NOMO-1 treated with DMSO at 0.1 percent for 48 hours (cell line): Measurements from ENCODE around the gene PDE4D.

Experiments used
- DNase-seq: peaks from one replicate; lab custom pipeline; 2025; ENCODE audit not compliant: unreplicated experiment; lab: John Stamatoyannopoulos, UW

The PDE4D gene

DNA sequence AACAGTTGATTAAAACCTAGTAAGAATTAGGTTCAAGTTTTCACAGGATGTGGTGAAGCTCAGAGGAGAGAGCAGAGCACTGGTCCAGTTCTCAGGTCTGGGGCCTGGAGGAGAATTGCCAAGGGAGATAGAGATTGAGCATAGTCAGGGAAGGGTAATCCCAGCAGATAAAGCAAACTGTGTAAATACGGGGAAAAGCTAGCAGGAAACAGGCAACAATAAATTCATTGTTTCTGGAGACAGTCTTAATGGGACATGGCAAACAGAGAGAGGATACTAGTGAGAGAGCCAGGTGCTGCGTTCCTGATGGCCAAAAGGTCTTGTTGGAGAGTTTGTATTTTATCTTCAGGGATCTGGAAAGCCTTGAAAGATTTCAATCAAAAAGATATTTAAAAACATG lies 333.0 kb downstream of the PDE4D start:
- DNase-seq: no peak

DNA sequence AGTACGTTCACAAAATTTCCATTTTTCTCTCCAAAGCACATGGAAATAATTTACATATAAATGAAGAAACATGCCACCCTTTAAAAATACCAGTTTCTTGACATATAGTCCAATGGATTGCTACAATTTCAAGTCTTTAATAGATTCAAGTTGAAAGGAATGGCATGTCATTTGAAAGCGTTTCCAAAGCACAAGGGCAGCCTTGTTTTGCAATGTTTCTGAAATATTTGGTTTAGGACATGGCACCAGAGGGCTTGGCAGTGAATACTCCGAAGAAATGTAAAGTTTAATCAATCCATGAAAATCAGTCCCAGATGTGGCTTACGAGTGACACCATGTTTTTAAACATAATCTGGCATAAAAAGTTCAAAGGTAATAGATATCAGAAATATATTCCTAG lies 333.7 kb downstream of the PDE4D start:
- DNase-seq: no peak

DNA sequence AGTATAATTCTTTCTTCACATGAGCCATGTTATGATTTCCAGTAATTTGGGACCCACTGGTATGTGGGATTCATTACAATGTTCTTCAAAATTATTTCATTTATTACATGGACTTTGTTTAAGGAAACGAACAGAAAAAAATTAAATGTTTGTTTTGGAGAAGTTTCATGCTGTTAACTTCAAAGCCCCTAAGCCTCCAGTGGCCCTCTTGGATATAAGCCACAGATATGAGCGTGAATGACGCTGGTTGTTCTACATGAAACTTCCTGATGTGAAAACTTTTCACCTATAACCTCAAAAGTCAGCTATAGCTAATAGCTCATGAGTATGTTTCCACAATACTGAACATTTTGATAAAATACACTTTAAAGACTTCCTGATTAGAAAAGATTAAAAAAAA lies 334.2 kb downstream of the PDE4D start:
- DNase-seq: no peak

DNA sequence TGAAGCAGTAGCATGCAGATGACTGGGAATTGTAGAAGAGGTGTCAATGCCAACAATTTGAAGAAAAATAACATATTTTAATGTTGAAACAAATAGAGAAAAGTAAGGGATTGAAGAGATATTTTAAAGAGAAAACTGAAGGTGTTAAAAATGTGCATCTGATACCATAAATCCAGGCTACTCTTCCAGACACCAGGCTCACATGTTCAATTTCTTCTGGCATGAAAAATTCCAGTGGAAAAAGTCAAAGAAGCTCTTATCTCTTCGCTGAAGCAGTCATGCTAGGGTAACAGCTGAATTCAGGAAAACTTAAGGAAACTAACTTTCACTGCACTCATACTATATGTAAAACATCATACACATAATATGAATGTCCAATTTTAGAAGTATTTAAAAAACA lies 335.0 kb downstream of the PDE4D start:
- no peak for DNase-seq

DNA sequence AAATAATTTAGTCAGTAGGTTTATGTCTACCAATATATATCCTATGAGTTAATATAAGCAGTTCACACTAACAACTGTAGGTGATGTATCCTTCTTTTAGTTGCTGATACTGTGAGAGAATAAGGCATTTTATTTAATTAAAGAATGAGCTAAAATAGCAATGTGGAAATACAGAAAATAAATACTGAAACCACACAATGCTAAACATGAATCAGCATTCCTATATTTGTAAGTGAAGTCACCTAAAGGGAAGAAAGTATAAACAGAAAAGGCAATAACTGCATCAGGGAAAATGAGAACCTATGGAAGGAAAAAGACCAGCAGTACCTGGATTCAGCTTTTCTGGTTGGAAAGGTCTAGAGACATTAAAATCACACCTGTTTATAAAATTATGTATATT lies 336.0 kb downstream of the PDE4D start:
- DNase-seq: no peak

DNA sequence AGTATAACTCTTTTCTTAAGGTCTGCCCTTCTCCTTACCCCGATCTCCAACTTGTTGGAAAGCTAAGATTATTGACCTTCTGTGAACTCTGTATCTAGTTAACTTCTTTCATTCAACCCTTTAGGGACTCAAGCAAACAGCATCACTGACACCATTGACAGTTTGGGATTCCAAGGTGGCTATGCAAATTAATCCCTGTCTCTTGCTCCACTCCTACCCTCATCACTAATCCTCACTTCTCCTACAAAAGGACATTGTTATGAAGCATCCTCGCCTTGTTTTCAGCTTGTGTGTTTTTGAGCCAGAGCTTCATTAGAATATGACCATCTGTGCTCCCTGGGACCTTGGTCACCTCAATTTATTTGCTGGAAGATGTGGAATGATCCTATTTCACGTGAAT lies 337.9 kb downstream of the PDE4D start:
- DNase-seq: no peak

DNA sequence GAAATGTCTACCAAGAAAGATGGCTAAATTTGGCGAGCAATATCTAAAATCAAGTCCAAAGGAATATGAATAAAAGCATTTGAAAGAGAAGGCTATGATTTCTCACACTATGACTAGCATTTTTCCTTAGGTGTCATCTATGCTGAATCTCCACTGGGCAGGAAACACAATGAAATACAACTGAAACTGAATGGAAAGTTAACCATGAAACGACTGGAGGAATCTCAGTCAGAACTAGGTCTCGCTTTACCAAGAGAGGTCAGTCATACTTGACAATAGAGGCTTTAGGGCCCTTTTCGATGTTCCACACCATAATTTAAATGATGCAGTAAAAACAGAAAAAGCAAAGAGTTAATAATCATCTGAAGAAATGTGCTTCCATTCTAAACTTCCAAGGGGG lies 339.0 kb downstream of the PDE4D start:
- no peak for DNase-seq

DNA sequence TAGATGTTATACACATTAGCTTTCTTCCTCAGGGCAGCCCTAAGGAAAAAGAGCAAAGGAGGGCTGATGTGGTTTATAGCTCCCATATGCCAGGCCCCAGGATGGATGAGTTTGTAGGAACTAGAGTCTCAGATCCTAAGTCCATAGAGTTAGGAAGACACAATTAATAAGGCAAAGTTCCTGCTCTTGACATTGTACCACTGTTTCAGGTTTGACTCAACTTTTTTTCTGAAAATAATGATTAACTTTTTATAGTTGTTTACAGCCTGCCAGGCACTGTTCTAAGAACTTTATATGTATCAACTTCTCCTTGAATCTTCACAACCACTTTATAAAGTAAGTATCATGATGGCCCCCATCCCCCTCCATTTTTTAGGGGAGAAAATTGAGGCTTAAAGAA lies 339.5 kb downstream of the PDE4D start:
- DNase-seq: no peak

DNA sequence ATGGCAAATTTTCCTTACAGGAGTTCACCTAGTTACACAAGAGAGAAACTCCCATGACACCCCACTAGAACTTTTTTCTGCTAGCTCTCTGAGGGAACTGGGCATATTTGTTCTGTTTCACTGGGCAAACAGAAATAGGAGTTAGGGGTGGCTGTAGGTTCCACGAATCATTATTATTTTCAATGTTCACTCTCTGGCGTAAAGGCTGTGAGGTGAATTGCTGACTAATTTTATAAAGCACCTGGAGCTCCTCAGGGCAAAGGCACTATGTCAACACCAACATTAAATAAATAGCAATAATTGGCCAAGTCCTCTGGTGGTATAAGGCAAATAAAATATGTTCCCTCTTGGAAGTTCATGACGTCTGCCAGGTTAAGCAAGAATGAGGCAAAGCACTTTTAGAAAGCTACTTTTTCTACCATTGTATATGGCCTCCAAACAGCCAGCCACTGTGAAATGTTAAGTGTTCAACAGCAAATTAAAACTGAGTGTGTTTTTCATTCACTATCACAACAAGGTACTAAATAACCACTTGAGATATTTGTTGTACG lies 344.6 kb downstream of the PDE4D start:
- no peak for DNase-seq

DNA sequence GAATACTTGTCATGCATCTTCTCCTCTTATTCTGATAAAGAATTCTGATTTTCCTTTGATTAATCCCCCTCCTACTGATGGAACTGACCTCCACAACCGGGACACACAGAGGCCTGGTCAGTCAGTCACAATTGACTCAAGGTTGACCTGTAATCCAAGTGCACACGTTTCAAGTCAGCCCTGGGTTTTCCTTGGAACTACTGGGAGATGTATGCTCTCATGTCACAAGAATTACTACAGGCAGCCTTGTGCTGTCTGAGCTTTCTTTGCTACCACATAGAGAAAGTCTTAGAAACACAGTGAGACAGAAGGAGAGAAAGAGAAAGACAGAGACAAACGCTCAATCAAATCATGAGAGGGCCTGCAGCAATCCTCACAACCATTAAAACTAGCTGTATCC lies 345.8 kb downstream of the PDE4D start:
- DNase-seq: no peak

DNA sequence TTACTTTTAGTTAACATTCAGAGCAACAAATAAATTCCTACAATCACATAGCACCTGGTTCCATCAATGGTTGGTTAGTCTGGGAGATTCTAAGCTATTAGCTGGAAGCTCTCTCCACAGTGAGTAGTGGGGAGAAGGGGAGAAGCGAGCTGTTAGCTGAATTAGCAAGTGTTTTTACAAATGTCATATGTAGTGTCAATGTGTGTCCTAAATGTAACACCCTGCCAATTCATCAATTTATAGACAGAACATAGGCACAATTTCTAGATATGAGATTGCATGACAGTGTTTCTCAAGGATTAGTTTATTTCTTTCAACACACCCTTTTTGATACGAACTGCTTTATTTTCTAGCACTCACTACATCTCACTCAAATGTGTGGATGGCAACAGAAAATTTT lies 349.0 kb downstream of the PDE4D start:
- no peak for DNase-seq

DNA sequence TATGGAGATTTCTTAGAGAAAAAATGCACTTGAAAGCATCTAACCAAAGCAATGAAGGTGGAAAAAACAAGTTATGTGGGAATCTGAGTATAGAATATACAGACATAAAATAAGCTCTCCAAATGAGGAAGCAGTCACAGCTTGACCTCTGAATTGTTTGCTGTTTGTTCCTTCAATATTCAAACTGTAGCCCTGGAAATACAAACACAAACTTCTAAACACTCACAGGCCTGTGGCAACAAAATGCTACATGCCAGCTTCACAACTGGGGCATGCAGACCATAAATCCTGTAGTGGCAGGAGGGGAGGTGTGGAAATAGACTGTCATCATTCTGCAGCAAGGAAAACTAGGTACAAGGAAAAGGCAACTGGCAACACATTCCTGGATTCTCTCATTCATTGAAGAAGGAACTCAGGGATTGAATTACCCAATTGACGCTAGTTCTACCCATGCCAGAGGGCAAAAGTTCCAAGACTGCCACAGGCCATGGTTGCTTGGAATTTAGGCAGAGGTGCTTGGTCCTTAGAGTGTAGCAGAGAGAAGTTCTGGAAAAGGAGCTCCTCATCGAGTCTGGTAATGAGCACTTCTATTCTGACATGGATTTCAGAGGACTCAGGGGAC lies 349.6 kb downstream of the PDE4D start:
- DNase-seq: no peak

DNA sequence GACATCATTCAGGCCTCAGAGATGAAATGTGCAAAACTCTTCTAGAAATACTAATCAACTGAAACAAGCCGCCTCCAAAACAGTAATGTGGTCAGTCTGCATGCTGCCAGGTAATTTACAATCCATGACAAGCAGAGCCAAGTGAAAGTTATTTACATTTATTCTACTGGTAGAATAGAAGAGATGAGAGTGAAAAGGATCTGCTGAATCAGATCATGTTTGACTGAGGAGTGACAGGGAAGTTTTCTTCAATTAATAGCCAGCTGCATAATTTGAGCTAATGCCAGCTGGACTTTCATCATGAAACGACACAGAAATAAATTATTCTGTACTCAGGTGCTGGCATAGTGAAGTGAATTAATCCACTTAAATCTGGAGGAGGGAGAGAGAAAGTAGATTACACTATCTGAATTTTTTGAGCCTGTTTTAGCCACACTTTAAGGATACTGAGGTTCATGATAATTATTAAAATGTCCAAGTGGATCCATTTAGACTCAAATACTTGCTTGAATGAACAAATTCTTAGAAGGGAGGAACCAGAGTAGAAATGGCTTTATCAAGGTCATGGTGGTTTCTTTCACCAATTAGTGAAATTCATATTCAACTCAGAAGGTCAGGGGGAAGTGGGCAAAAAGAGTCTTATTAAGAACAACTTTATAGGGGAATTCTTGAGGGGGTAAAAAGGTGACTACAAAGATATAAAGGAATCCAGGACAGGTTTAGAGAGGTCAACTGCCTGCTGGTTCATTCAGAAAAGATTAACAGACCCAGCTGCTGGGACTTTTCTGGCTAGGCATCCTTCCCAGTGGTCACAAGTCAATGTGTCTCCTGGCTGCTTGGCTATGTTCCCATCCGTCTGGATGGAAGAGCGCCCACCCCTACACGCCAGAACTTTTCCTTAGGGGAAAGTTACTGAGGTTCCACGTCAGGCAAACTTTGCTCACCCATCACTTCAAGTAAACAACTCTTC lies 350.4 kb downstream of the PDE4D start:
- no peak for DNase-seq

DNA sequence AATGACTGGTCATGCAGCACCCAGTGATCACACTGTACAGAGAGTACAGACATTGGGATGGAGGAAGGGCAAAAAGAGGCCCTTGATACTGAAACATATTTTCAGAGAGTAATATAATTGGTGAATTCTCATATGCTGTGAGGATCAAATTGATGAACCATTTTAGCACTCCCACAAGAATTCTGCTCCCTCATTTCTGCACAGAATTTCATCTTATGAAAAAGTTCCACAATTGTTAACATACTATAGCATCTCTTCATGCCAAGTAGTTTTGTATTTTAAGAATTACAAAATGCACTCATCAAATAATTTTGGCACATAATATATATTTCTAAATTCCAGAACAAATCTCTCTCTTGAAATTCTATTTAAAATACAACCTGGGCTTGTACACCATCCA lies 351.2 kb downstream of the PDE4D start:
- no peak for DNase-seq

DNA sequence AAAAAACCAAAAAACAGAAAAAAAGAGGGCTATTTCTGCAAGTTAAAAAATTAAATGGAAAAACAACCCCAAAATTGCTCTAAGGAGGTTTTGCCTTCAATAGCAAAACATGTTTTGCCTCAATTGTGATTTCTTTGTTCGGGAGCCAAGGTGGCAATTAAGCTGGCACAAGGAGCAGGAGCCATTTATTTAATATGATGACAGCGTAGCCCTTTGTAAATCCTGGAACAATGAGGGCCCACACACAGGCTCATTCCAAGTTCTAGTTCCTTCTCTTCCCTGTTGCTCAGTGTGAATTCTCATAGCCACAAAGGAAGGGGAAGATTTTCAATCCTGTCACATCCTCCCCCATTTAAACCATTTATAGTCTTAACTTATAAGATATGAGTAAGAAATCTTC lies 353.2 kb downstream of the PDE4D start:
- no peak for DNase-seq

DNA sequence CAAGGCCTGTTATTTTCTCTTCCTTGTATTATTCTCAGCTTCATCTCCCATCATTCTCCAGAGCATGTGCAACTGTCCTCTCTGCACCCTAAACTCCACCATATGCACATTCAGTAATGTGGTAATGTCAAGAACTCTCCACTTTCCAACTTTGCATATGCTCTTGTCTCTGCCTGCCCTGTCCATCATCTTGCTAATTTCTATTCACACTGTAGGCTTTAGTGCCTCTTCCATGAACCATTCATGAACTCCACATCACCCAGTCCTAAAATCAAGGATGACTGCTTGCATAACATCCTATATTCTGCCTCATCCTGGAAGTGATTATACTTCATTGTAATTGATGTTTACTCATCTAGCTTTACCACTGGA lies 354.8 kb downstream of the PDE4D start:
- no peak for DNase-seq

DNA sequence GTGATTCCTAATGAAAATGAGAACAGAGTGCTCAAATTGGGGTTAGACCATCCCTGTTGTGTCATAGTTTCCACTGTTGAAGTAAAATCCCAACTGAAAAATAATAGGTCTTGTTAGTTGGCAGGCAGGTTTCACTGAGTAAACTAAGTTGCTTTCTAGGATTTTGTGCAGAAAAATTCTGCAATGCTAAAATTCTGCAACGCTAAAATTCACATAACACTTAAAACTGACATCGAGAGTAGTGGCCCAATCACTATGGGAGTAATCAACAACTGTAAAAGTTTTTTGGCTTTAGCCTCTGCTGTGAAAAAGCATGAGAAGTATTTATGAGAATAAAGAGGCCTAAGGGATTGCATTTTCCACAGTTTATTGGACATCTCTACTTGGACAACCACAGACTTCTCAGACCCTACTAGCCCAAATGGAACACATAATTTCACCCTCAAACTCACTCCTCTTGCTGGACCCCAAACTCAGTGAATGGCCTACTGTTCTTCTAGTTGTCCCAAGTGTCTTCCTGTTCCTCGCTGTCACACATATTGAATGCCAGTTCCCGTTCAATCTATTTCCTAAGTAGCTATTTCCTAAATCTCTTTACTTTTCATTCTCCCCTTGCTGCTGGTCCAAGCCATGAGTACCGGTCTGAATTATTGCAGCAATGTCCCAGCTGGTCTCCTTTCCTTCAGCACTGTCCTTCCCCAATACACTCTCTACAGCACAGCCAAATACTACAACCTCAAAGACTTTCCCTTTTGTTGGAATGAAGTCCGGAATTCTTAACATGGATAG lies 355.4 kb downstream of the PDE4D start:
- no peak for DNase-seq

DNA sequence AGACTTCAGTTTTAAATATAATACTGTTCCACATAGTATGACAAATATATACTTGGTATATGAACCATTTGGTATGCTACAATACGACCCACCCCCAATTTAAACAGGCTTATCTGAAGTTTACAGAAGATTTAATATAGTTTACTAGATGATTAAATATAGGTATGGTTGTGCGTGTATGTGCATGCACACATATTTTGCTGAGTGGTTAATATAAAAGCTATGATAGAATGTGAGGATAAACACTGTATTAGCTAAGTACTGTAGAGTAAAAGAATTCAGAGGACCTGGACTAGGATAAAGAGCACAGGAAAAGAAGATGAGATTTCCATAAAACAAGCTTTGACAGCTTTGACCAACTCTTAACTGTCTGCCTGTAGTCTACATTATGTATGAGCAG lies 356.7 kb downstream of the PDE4D start:
- DNase-seq: no peak

DNA sequence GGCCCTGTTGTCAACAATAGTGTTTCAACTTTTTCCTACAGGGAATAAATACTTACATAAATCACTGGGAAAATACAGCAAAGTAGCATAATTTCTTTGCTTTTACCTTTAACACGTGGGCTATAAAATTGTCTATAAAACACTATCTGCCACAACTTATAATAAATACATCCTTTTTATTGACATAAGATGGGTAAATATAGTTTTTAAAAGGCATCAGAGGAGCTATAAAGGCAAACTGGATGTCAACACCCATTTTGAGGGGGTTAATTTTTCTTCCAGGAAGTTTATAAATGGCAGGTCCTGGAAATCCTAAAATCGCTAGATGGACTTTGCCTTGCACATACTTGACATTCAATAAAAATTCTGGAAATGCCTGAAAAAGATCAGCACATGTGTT lies 358.0 kb downstream of the PDE4D start:
- DNase-seq: no peak

DNA sequence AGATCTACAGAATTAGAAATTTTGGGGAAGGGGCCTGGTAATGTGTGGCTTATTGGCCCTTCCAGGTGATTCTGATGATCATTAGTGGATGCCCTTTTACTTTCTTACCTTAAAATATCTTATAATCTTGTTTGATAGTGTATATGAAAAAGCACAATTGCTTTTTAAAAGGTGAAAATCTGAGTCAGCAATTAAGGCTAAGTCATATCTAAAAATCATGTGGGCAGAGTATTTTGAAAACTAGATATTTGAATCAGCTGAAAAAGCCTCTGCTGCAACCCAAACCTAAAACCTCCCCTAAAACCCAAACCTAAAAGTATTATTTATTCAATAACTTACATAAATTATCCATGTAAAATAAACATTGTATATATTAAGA lies 359.8 kb downstream of the PDE4D start:
- DNase-seq: no peak

DNA sequence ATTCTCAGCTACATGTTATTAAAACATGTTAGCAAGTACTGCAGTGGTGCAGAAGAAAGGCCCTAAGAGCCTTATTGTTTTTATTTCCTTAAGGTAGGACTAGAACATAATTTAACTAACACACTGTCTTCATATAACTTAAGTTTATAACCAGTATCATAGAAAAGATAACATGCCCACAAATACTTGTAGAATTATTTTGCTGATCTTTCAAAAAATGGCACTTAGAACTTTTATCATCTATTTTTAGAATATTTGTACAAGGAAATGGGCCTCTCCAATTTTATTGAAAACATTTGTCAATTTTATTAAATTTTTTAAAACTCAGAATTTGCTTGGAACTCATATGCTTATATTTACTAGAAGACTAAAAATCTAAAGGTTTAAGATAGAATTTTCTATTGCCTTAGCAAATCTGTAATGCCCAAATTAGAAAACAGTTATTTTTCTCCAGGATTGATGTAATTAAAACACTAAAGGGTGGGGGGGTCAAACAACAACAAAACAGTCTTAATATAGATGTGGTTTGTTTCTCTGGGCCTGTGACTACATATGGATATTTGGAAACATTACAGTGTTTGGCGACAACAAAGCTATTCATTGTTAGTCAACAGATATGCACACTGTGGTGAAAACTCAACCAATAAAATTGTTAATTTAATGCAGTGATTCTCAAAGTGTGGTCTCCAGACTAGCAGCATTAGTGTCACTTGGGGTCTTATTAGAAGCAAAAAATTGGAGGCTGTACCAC lies 360.4 kb downstream of the PDE4D start:
- DNase-seq: no peak
